Measurements from ENCODE around the gene TEKT3.

TEKT3 gene

DNA sequence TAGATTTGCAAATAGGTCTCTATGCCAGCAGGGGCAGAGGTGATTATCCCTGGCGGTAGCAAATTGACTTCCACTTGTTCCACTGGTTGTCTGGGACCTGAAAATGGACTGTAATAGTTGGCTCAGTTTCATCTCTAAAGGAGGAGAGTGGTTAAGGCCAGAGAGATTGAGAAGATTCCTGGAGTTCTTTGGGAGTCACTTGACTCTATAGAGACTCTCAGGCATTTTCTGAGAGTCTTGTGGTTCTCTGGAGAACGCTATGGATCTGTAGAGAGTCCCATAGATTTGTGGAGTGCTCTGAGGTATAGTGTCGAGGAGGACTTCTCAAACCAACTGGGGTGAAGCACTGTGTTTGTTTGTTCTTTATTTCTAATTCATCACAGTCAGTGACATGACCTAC, 67.4 kb downstream of the TEKT3 start:
- no peaks in the 10 kb centered on the region for H3K9me3 ChIP-seq (ENCODE audit: control insufficient read depth, insufficient read depth, low read depth, low read length)
- H3K4me1 ChIP-seq (ENCODE audit: control insufficient read depth, insufficient read depth, low read length), result no peaks in the 10 kb centered on the region
- TF ChIP-seq ZNF677 (tag by site-specific recombination; IDR thresholded peaks at IDR 0.05), result no peak
- TF ChIP-seq KLF10 (tag by site-specific recombination; IDR thresholded peaks at IDR 0.05), result no peak
- no peak for TF ChIP-seq HOXC10 (CRISPR knock-in tag; IDR thresholded peaks at IDR 0.05)
- no peak for TF ChIP-seq GFI1B (tag by site-specific recombination; IDR thresholded peaks at IDR 0.05)
- TF ChIP-seq ZNF16 (tag by site-specific recombination; IDR thresholded peaks at IDR 0.05; ENCODE audit: low read depth), result no peak
- no peak for TF ChIP-seq SCRT1 (tag by site-specific recombination; IDR thresholded peaks at IDR 0.05; ENCODE audit: borderline replicate concordance)
- no peak for TF ChIP-seq ZNF792 (tag by site-specific recombination; IDR thresholded peaks at IDR 0.05)
- TF ChIP-seq ZBTB49 (tag by site-specific recombination; IDR thresholded peaks at IDR 0.05; ENCODE audit: low read depth), result no peak
- ChIA-PET CTCF (interaction anchor here (1.5 kb wide), 1 partner anchor 229 kb away, joined by 3 read pairs; no protein-coding TSS in a partner anchor), POLR2A (no interaction called here)
- H3K36me3 ChIP-seq (ENCODE audit: control insufficient read depth in 2 of 2, insufficient read depth in 1 of 2, low read length in 2 of 2), result no peaks in the 10 kb centered on the region
- H3K27ac ChIP-seq (ENCODE audit: extremely low read depth, low read depth, low read length), result no peak overlapping the region
- no peak overlapping the region for H3K4me3 ChIP-seq (ENCODE audit: low read depth, low read length)

DNA sequence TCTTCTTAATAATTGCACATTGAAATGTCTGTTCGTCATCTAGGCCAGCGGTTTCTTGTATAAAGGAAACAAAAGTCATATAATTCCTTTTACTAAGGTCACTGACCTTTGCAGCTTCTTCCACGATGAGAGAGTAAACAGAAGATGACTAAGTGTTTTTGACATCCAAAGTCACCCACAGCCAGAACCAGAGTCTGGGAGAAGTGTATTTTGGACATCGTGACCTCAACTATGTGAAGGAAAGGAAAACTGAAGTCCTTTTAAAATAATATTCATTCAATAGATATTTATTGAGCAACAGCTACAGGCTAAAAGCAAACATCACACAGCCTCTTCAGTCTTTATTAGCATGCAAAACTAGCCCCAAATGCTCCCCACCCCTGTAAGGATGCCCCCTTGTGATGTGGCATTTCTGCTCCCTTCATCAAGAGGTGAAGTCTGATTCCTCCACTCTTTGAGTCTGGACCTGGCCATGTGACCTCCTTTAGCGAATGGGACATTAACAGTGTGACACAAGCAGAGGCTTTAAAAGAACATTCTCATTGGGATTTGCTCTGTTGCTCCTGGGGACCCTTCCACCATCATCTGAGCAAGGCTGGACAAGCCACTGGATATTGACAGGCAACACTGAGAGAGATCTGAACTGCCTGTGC, 68.1 kb downstream of the TEKT3 start:
- no peaks in the 10 kb centered on the region for H3K36me3 ChIP-seq (ENCODE audit: control insufficient read depth in 2 of 2, insufficient read depth in 1 of 2, low read length in 2 of 2)
- CTCF ChIA-PET, result interaction anchor here (0.6 kb wide), 1 partner anchor 1158 kb away, joined by 3 read pairs; no protein-coding TSS in a partner anchor
- no peak for TF ChIP-seq ZNF366 (tag by site-specific recombination; conservative IDR thresholded peaks at IDR 0.05)
- no peak for TF ChIP-seq ZNF426 (tag by site-specific recombination; IDR thresholded peaks at IDR 0.05)
- no peak for TF ChIP-seq ZNF701 (tag by site-specific recombination; IDR thresholded peaks at IDR 0.05)
- TF ChIP-seq ZNF571 (tag by site-specific recombination; IDR thresholded peaks at IDR 0.05), result no peak
- TF ChIP-seq ZNF558 (tag by site-specific recombination; IDR thresholded peaks at IDR 0.05), result no peak
- TF ChIP-seq ZNF548 (tag by site-specific recombination; IDR thresholded peaks at IDR 0.05), result no peak
- TF ChIP-seq MEIS1 (CRISPR knock-in tag; IDR thresholded peaks at IDR 0.05; ENCODE audit: borderline replicate concordance), result no peak
- no peak for TF ChIP-seq ZNF26 (tag by site-specific recombination; IDR thresholded peaks at IDR 0.05)
- no peak for TF ChIP-seq ZNF416 (tag by site-specific recombination; IDR thresholded peaks at IDR 0.05)
- no peak for TF ChIP-seq HOXD13 (CRISPR knock-in tag; IDR thresholded peaks at IDR 0.05; ENCODE audit: borderline replicate concordance)
- TF ChIP-seq ZNF239 (tag by site-specific recombination; IDR thresholded peaks at IDR 0.05), result no peak
- no peak for TF ChIP-seq ZNF473 (tag by site-specific recombination; IDR thresholded peaks at IDR 0.05)
- TF ChIP-seq, protein P1, sequence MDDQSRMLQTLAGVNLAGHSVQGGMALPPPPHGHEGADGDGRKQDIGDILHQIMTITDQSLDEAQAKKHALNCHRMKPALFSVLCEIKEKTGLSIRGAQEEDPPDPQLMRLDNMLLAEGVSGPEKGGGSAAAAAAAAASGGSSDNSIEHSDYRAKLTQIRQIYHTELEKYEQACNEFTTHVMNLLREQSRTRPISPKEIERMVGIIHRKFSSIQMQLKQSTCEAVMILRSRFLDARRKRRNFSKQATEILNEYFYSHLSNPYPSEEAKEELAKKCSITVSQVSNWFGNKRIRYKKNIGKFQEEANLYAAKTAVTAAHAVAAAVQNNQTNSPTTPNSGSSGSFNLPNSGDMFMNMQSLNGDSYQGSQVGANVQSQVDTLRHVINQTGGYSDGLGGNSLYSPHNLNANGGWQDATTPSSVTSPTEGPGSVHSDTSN (CRISPR knock-in tag; IDR thresholded peaks at IDR 0.05), result no peak
- TF ChIP-seq, protein P2, sequence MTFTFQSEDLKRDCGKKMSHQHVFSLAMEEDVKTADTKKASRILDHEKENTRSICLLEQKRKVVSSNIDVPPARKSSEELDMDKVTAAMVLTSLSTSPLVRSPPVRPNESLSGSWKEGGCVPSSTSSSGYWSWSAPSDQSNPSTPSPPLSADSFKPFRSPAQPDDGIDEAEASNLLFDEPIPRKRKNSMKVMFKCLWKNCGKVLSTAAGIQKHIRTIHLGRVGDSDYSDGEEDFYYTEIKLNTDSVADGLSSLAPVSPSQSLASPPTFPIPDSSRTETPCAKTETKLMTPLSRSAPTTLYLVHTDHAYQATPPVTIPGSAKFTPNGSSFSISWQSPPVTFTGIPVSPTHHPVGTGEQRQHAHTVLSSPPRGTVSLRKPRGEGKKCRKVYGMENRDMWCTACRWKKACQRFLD (tag by site-specific recombination; IDR thresholded peaks at IDR 0.05), result no peak
- TF ChIP-seq ZNF398 (tag by site-specific recombination; IDR thresholded peaks at IDR 0.05), result no peak
- no peak for TF ChIP-seq ZNF175 (tag by site-specific recombination; IDR thresholded peaks at IDR 0.05)
- no peak for TF ChIP-seq ZNF658 (tag by site-specific recombination; IDR thresholded peaks at IDR 0.05)
- no peaks in the 10 kb centered on the region for H3K4me1 ChIP-seq (ENCODE audit: control insufficient read depth, insufficient read depth, low read length)
- no peak overlapping the region for H3K27ac ChIP-seq (ENCODE audit: extremely low read depth, low read depth, low read length)
- POLR2A ChIA-PET, result no interaction called here
- H3K4me3 ChIP-seq (ENCODE audit: low read depth, low read length), result no peak overlapping the region
- H3K9me3 ChIP-seq (ENCODE audit: control insufficient read depth, insufficient read depth, low read depth, low read length), result no peaks in the 10 kb centered on the region
